ENCODE data around the gene PCDH15. TPM values are rescaled to one million over a fixed set of nuclear protein-coding genes. Genes with fewer than 3 reads are reported as not detected.

PCDH15 gene
- total RNA-seq, result not detected in 2 replicates

GRCh38 chr10:54800741-54801421, at the start of gene PCDH15:
Gene PCDH15, minus strand, starts transcription at chr10:54801231. Its CDS starts 136,969 bp downstream, at chr10:54664262.

